Kidney epithelial cell (primary cell): ENCODE measurements around the gene AGAP4. TPM values are rescaled to one million over a fixed set of nuclear protein-coding genes. Genes with fewer than 3 reads are reported as not detected.
"Not testable (repeated sequence)": the region's sequence is repeated elsewhere in the genome, so short reads cannot be mapped to it uniquely, and the experiment has no call there.

ENCODE experiments used
- DNase-seq: peaks from one replicate; pipeline ENCODE4 v3.0.0-alpha.2; 2010; ENCODE audit warnings: low read depth
- H3K27me3 ChIP-seq: 2 replicates; pipeline ENCODE4 v1.6.0; 2011; ENCODE audit warnings: low read length; ENCODE audit not compliant: control insufficient read depth, insufficient read depth
- H3K36me3 ChIP-seq: 2 replicates; pipeline ENCODE4 v1.5.1; 2011; ENCODE audit warnings: low read length; ENCODE audit not compliant: control insufficient read depth, insufficient read depth
- H3K4me3 ChIP-seq: 2 replicates; pipeline ENCODE4 v1.5.1; 2011; ENCODE audit warnings: low read depth, mild to moderate bottlenecking, control low read depth, low read length
- CTCF ChIP-seq: IDR thresholded peaks from 2 replicates; pipeline ENCODE4 v1.5.1; 2011; ENCODE audit warnings: mild to moderate bottlenecking, moderate library complexity, low read length, control low read depth, inconsistent platforms; ENCODE audit not compliant: insufficient read depth, poor library complexity, severe bottlenecking
- total RNA-seq: library from RNA; depleted of rRNA; stranded (reverse); fragments of >200 nt; gene quantifications from 2 replicates; pipeline ENCODE4 v1.2.3, GENCODE V29; 2015

Gene AGAP4
- total RNA-seq, 1 donor from 2014 or later = 5.8 TPM

GRCh38 chr10:45819552-45819951, 27.7 kb downstream of the AGAP4 start:
- TF ChIP-seq CTCF = no peak
- no peak for DNase-seq
- Histone ChIP-seq H3K27me3 (no peaks in the 10 kb centered on the region), H3K36me3 (no peaks in the 10 kb centered on the region), H3K4me3 (no peak overlapping the region)

GRCh38 chr10:45817912-45818311, 29.4 kb downstream of the AGAP4 start:
- Histone ChIP-seq H3K4me3 (no peak overlapping the region), H3K36me3 (no peaks in the 10 kb centered on the region), H3K27me3 (no peaks in the 10 kb centered on the region)
- no peak for DNase-seq
- no peak for TF ChIP-seq CTCF

- no peak for TF ChIP-seq CTCF
- no peaks in the 10 kb centered on the region for H3K27me3 ChIP-seq
- no peak for DNase-seq
- no peak overlapping the region for H3K4me3 ChIP-seq
- H3K36me3 ChIP-seq = no peaks in the 10 kb centered on the region
These were observed 30.0 kb downstream of the AGAP4 start for GRCh38 chr10:45817130-45817859.

- DNase-seq, H3K27me3 ChIP-seq, H3K36me3 ChIP-seq, H3K4me3 ChIP-seq: not testable (repeated sequence)
These were observed 33.2 kb downstream of the AGAP4 start for GRCh38 chr10:45814146-45814545.

- not testable (repeated sequence) for DNase-seq, H3K4me3 ChIP-seq, H3K27me3 ChIP-seq, H3K36me3 ChIP-seq
These were observed 34.3 kb downstream of the AGAP4 start for GRCh38 chr10:45812959-45813358.

GRCh38 chr10:45811075-45811474, 36.2 kb downstream of the AGAP4 start:
- Histone ChIP-seq H3K27me3 (no peaks in the 10 kb centered on the region), H3K36me3 (no peaks in the 10 kb centered on the region), H3K4me3 (no peak overlapping the region)
- DNase-seq = no peak
- no peak for TF ChIP-seq CTCF

- H3K27me3 ChIP-seq = no peaks in the 10 kb centered on the region
- no peak for TF ChIP-seq CTCF
- no peak for DNase-seq
- H3K36me3 ChIP-seq = no peaks in the 10 kb centered on the region
- no peak overlapping the region for H3K4me3 ChIP-seq
These were observed 37.5 kb downstream of the AGAP4 start for GRCh38 chr10:45809837-45810236.

GRCh38 chr10:45804996-45805395, 42.3 kb downstream of the AGAP4 start:
- not testable (repeated sequence) for H3K27me3 ChIP-seq, H3K36me3 ChIP-seq, H3K4me3 ChIP-seq, DNase-seq

- DNase-seq = peak; percentile 39
- not testable (repeated sequence) for H3K4me3 ChIP-seq, H3K27me3 ChIP-seq, H3K36me3 ChIP-seq
These were observed 44.0 kb downstream of the AGAP4 start for GRCh38 chr10:45803060-45804010.
